SK-MEL-5 (cell line): ENCODE measurements around the gene SCG5. TPM values are rescaled to one million over a fixed set of nuclear protein-coding genes. Genes with fewer than 3 reads are reported as not detected.

Source experiments
- DNase-seq: peaks from one replicate; pipeline ENCODE4 v3.0.0-alpha.2; 2016; ENCODE audit warnings: low read depth, low spot score
- in situ Hi-C: cut with HindIII; loops from 2 replicates; pipeline ENCODE4 v1.10.0; 2016; ENCODE audit warnings: low sequenced_read_pairs, high pct_unique_total_duplicates, low pct_unique_long_range_greater_than_20kb
- total RNA-seq: library from RNA; depleted of rRNA; stranded (reverse); fragments of >200 nt; shearing (Covaris generic); gene quantifications from 2 replicates; pipeline ENCODE4 v1.2.3, GENCODE V29; 2014

The SCG5 gene
- total RNA-seq, 1 experiment from 2014 or later, result not detected

GRCh38 chr15:32682569-32682968 is 41.1 kb downstream of the SCG5 start:
- no peak for DNase-seq
- in situ Hi-C loops, result loop anchor here (25.0 kb wide), 1 partner anchor 130 kb away; no protein-coding TSS in a partner anchor

GRCh38 chr15:32682977-32683630 is 41.6 kb downstream of the SCG5 start:
- no peak for DNase-seq
- in situ Hi-C loops, result loop anchor here (25.0 kb wide), 1 partner anchor 129 kb away; no protein-coding TSS in a partner anchor

GRCh38 chr15:32683906-32684584 is 42.5 kb downstream of the SCG5 start:
- DNase-seq, result no peak
- in situ Hi-C loops, result loop anchor here (25.0 kb wide), 1 partner anchor 128 kb away; no protein-coding TSS in a partner anchor

GRCh38 chr15:32685576-32685975 is 44.1 kb downstream of the SCG5 start:
- DNase-seq, result no peak
- in situ Hi-C loops, result loop anchor here (25.0 kb wide), 1 partner anchor 127 kb away; no protein-coding TSS in a partner anchor

GRCh38 chr15:32687556-32687955 is 46.0 kb downstream of the SCG5 start:
- no peak for DNase-seq
- in situ Hi-C loops, result loop anchor here (25.0 kb wide), 1 partner anchor 125 kb away; no protein-coding TSS in a partner anchor

- in situ Hi-C loops, result loop anchor here (25.0 kb wide), 1 partner anchor 124 kb away; no protein-coding TSS in a partner anchor
- no peak for DNase-seq
Observed at GRCh38 chr15:32688151-32688639, 46.7 kb downstream of the SCG5 start.

- in situ Hi-C loops, result loop anchor here (25.0 kb wide), 1 partner anchor 121 kb away; no protein-coding TSS in a partner anchor
- DNase-seq, result no peak
Observed at GRCh38 chr15:32690941-32691688, 49.6 kb downstream of the SCG5 start.

GRCh38 chr15:32691689-32692038 is 50.2 kb downstream of the SCG5 start:
- no peak for DNase-seq
- in situ Hi-C loops, result loop anchor here (25.0 kb wide), 1 partner anchor 121 kb away; no protein-coding TSS in a partner anchor

- no peak for DNase-seq
- in situ Hi-C loops, result loop anchor here (25.0 kb wide), 1 partner anchor 120 kb away; no protein-coding TSS in a partner anchor
Observed at GRCh38 chr15:32692286-32692685, 50.8 kb downstream of the SCG5 start.

GRCh38 chr15:32694222-32694983 is 52.9 kb downstream of the SCG5 start:
- in situ Hi-C loops, result loop anchor here (25.0 kb wide), 1 partner anchor 118 kb away; no protein-coding TSS in a partner anchor
- DNase-seq, result no peak

GRCh38 chr15:32698773-32699390 is 57.4 kb downstream of the SCG5 start:
- in situ Hi-C loops, result loop anchor here (25.0 kb wide), 1 partner anchor 113 kb away; no protein-coding TSS in a partner anchor
- no peak for DNase-seq

GRCh38 chr15:32700501-32701150 is 59.1 kb downstream of the SCG5 start:
- in situ Hi-C loops, result no loop called here
- DNase-seq, result no peak

GRCh38 chr15:32701863-32702262 is 60.4 kb downstream of the SCG5 start:
- in situ Hi-C loops, result no loop called here
- DNase-seq, result no peak

GRCh38 chr15:32704395-32704981 is 63.0 kb downstream of the SCG5 start:
- DNase-seq, result no peak
- in situ Hi-C loops, result no loop called here

- in situ Hi-C loops, result no loop called here
- DNase-seq, result no peak
Observed at GRCh38 chr15:32705446-32705845, 63.9 kb downstream of the SCG5 start.

GRCh38 chr15:32706704-32707103 is 65.2 kb downstream of the SCG5 start:
- in situ Hi-C loops, result no loop called here
- no peak for DNase-seq
